Suprapubic skin (tissue), 3 donors: ENCODE measurements around the gene FGF11.

Experiments used
- CTCF ChIP-seq, 2 donors: fragments of 200-600 bp in 1 of 2; fragments of 450-650 bp in 1 of 2; sonication (generic) in 1 of 2; IDR thresholded peaks; one replicate each; pipeline ENCODE4 v1.5.1; 2016 to 2019; ENCODE audit warnings: antibody characterized with exemption in 2 of 2, mild to moderate bottlenecking in 1 of 2, moderate library complexity in 1 of 2
- POLR2A ChIP-seq, 2 donors: fragments of 450-650 bp; IDR thresholded peaks; one replicate each; pipeline ENCODE4 v1.6.1; 2017; ENCODE audit warnings: antibody characterized with exemption in 2 of 2, mild to moderate bottlenecking in 2 of 2, moderate library complexity in 2 of 2

DNA sequence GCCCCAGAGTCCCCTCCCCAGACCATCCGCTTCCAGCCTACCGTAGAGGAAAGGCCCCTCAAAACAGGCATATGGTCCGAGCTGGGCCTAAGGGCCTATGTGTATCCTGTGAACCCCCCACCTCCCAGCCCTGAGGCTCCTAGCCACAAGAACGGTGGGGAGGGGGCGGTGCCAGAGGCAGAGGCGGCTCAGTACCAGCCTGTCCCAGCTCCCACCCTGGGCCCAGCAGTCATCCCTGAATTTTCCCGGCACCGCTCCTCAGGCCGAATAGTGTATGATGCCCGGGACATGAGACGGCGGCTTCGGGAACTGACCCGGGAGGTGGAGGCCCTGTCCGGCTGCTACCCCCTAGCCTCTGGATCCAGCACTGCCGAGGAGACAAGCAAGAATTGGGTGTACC lies 18.1 kb upstream of the FGF11 start:
- TF ChIP-seq CTCF (IDR thresholded peaks at IDR 0.05), result no peak
- TF ChIP-seq POLR2A (IDR thresholded peaks at IDR 0.05), result no peak
